Mesenchymal stem cell (in vitro differentiated cells and primary cell): ENCODE results near the gene SLC6A18.

ENCODE experiments used
- DNase-seq: peaks from one replicate; pipeline ENCODE4 v3.0.0-alpha.2; 2013
- H2AFZ ChIP-seq: one replicate; pipeline ENCODE4 v1.6.1; 2013; ENCODE audit warnings: low read depth, mild to moderate bottlenecking, control low read depth, inconsistent platforms, low read length, moderate library complexity
- H2AK5ac ChIP-seq: 2 replicates; pipeline ENCODE4 v1.6.1; 2013; ENCODE audit warnings: low read length, moderate library complexity, mild to moderate bottlenecking, inconsistent platforms; ENCODE audit not compliant: severe bottlenecking
- H2BK120ac ChIP-seq: one replicate; pipeline ENCODE4 v1.6.1; 2013; ENCODE audit warnings: low read depth, mild to moderate bottlenecking, inconsistent platforms, low read length, moderate library complexity
- H2BK12ac ChIP-seq, 2 experiments: one replicate each; pipeline ENCODE4 v1.6.1; 2013; ENCODE audit warnings: inconsistent platforms in 2 of 2, low read length in 2 of 2, mild to moderate bottlenecking in 2 of 2, moderate library complexity in 2 of 2, control low read depth in 1 of 2
- H2BK15ac ChIP-seq: one replicate; pipeline ENCODE4 v1.6.1; 2013; ENCODE audit warnings: mild to moderate bottlenecking, low read depth, inconsistent platforms; ENCODE audit not compliant: poor library complexity, severe bottlenecking
- H2BK5ac ChIP-seq: 2 replicates; pipeline ENCODE4 v1.6.1; 2013; ENCODE audit warnings: low read depth, mild to moderate bottlenecking, low read length, control low read depth, inconsistent platforms; ENCODE audit not compliant: poor library complexity, severe bottlenecking
- H3K14ac ChIP-seq, 2 experiments: one replicate each; pipeline ENCODE4 v1.6.1; 2013; ENCODE audit warnings: inconsistent platforms in 2 of 2, low read length in 2 of 2, control low read depth in 1 of 2, mild to moderate bottlenecking in 1 of 2, moderate library complexity in 1 of 2
- H3K18ac ChIP-seq, 2 experiments: one replicate each; pipeline ENCODE4 v1.6.1; 2013; ENCODE audit warnings: inconsistent platforms in 2 of 2, low read length in 2 of 2, control low read depth in 1 of 2, low read depth in 1 of 2, mild to moderate bottlenecking in 1 of 2
- H3K23ac ChIP-seq, 2 experiments: one replicate each; pipeline ENCODE4 v1.6.1; 2013; ENCODE audit warnings: inconsistent platforms in 2 of 2, low read length in 2 of 2, mild to moderate bottlenecking in 2 of 2, moderate library complexity in 2 of 2, control low read depth in 1 of 2
- H3K27ac ChIP-seq: 2 replicates; pipeline ENCODE4 v1.5.1; 2013; ENCODE audit warnings: mild to moderate bottlenecking, moderate library complexity, low read length, control low read depth, inconsistent platforms; ENCODE audit not compliant: poor library complexity, severe bottlenecking
- H3K27me3 ChIP-seq, 2 experiments: 2 replicates each; pipeline versions ENCODE4 v1.6.1 to v1.7.0; 2013; ENCODE audit warnings: low read length in 2 of 2, mild to moderate bottlenecking in 2 of 2, moderate library complexity in 2 of 2, control low read depth in 1 of 2, inconsistent platforms in 1 of 2; ENCODE audit not compliant: control insufficient read depth in 1 of 2, insufficient read depth in 1 of 2
- H3K36me3 ChIP-seq, 2 experiments: 2 replicates each; pipeline versions ENCODE4 v1.6.1 to v1.7.0; 2013; ENCODE audit warnings: low read length in 2 of 2, control low read depth in 1 of 2, inconsistent platforms in 1 of 2, low read depth in 1 of 2, mild to moderate bottlenecking in 1 of 2; ENCODE audit not compliant: insufficient read depth in 2 of 2, control insufficient read depth in 1 of 2
- H3K4ac ChIP-seq, 2 experiments: one replicate each; pipeline ENCODE4 v1.6.1; 2013; ENCODE audit warnings: inconsistent platforms in 2 of 2, low read length in 2 of 2, mild to moderate bottlenecking in 2 of 2, moderate library complexity in 2 of 2, control low read depth in 1 of 2, low read depth in 1 of 2
- H3K4me1 ChIP-seq: 2 replicates; pipeline ENCODE4 v1.6.1; 2013; ENCODE audit warnings: low read depth, low read length, control low read depth; ENCODE audit not compliant: control insufficient read depth, insufficient read depth
- H3K4me2 ChIP-seq: 2 replicates; pipeline ENCODE4 v1.6.1; 2013; ENCODE audit warnings: low read length, mild to moderate bottlenecking, inconsistent platforms; ENCODE audit not compliant: poor library complexity, severe bottlenecking
- H3K4me3 ChIP-seq, 2 experiments: 2 replicates each; pipeline versions ENCODE4 v1.5.1 to v1.7.0; 2013; ENCODE audit warnings: low read length in 2 of 2, mild to moderate bottlenecking in 2 of 2, control low read depth in 1 of 2, low read depth in 1 of 2; ENCODE audit not compliant: insufficient read depth in 1 of 2
- H3K79me1 ChIP-seq: replicated peaks from 2 replicates; pipeline ENCODE4 v1.6.1; 2013; ENCODE audit warnings: mild to moderate bottlenecking, control low read depth, low read length, inconsistent platforms; ENCODE audit not compliant: poor library complexity, severe bottlenecking
- H3K9ac ChIP-seq: 2 replicates; pipeline ENCODE4 v1.7.0; 2013; ENCODE audit warnings: mild to moderate bottlenecking, low read length, moderate library complexity
- H3K9me3 ChIP-seq: 2 replicates; pipeline ENCODE4 v1.7.0; 2013; ENCODE audit warnings: mild to moderate bottlenecking, low read length; ENCODE audit not compliant: control insufficient read depth
- H4K8ac ChIP-seq: one replicate; pipeline ENCODE4 v1.6.1; 2013; ENCODE audit warnings: inconsistent platforms, mild to moderate bottlenecking, low read length, moderate library complexity
- H4K91ac ChIP-seq: one replicate; pipeline ENCODE4 v1.6.1; 2013; ENCODE audit warnings: mild to moderate bottlenecking, low read length, inconsistent platforms
- WGBS: methylation state at CpG from one replicate; pipeline ENCODE4 v1.1.7; 2013; ENCODE audit warnings: mixed read lengths; 5-methylcytosine and 5-hydroxymethylcytosine counted together

Gene SLC6A18

DNA sequence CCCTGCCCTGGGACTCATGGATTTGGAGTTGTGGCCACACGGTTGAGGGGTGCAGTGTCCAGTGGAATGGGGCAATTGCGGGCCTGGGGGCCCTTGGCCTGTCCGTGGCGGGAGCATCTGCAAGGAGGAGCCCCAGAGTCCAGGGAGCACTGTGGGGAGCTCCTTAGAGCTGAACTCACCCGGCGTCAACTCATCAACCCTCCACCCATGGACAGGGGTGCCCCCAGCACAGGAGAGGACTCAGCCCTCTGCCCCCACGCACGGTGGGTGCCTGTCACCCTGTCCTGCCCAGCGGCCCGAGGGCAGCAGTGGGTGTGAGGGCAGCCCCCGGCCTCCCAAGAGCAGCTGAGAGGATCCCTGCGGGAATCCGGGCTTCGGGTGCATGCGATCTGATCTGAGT is 550 bp upstream of the SLC6A18 start:
- no peak overlapping the region for H4K91ac ChIP-seq
- no peaks in the 10 kb centered on the region for H3K36me3 ChIP-seq
- H3K79me1 ChIP-seq = no peaks in the 10 kb centered on the region
- no peak overlapping the region for H2BK120ac ChIP-seq
- H3K27me3 ChIP-seq = peaks cover 0 to 57% of the 10 kb centered on the region in 2 experiments
- no peak overlapping the region for H3K4me3 ChIP-seq
- WGBS = 90% methylated on average over 9 of the region's 15 CpGs
- H2AK5ac ChIP-seq = no peak overlapping the region
- no peak overlapping the region for H2BK15ac ChIP-seq
- no peak overlapping the region for H2BK12ac ChIP-seq
- H2BK5ac ChIP-seq = no peak overlapping the region
- H3K18ac ChIP-seq = no peak overlapping the region
- DNase-seq = no peak
- no peaks in the 10 kb centered on the region for H3K4me1 ChIP-seq
- H3K23ac ChIP-seq = no peak overlapping the region
- H3K9ac ChIP-seq = no peak overlapping the region
- H3K14ac ChIP-seq = no peak overlapping the region
- no peak overlapping the region for H2AFZ ChIP-seq
- no peak overlapping the region for H3K4me2 ChIP-seq
- H3K4ac ChIP-seq = no peak overlapping the region
- H3K27ac ChIP-seq = no peak overlapping the region
- no peaks in the 10 kb centered on the region for H3K9me3 ChIP-seq
- no peak overlapping the region for H4K8ac ChIP-seq

DNA sequence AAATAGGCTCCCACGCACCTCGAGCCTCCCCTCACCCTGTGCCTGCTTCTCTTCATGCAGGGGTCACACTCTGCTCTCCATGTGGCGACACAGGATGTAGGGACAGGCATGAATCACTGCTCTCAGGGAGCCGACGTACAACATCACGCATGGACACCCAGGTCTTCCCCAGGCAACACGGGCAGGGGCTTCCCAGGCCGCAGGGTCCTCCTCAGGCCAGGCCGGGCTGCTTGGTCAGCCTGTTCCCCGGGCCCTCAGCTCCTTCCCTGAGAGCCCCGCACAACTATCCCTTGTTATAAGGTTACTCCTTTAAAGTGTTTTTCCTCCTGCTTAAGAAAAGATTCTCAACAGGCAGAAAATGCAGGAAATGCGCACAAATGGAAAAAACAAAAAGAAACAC is 1.1 kb downstream of the SLC6A18 start:
- H4K91ac ChIP-seq = no peak overlapping the region
- DNase-seq = no peak
- H2BK5ac ChIP-seq = no peak overlapping the region
- no peak overlapping the region for H2BK120ac ChIP-seq
- no peak overlapping the region for H2BK15ac ChIP-seq
- H3K9me3 ChIP-seq = no peaks in the 10 kb centered on the region
- no peak overlapping the region for H2AK5ac ChIP-seq
- no peak overlapping the region for H3K4me2 ChIP-seq
- H2BK12ac ChIP-seq = no peak overlapping the region
- no peaks in the 10 kb centered on the region for H3K79me1 ChIP-seq
- no peak overlapping the region for H3K18ac ChIP-seq
- no peaks in the 10 kb centered on the region for H3K36me3 ChIP-seq
- H3K27ac ChIP-seq = no peak overlapping the region
- no peak overlapping the region for H2AFZ ChIP-seq
- no peaks in the 10 kb centered on the region for H3K4me1 ChIP-seq
- H3K23ac ChIP-seq = no peak overlapping the region
- peaks cover 0 to 59% of the 10 kb centered on the region in 2 experiments for H3K27me3 ChIP-seq
- H3K4me3 ChIP-seq = no peak overlapping the region
- WGBS = 75% methylated on average over 10 of the region's 12 CpGs
- no peak overlapping the region for H3K9ac ChIP-seq
- H4K8ac ChIP-seq = no peak overlapping the region
- H3K14ac ChIP-seq = no peak overlapping the region
- no peak overlapping the region for H3K4ac ChIP-seq

DNA sequence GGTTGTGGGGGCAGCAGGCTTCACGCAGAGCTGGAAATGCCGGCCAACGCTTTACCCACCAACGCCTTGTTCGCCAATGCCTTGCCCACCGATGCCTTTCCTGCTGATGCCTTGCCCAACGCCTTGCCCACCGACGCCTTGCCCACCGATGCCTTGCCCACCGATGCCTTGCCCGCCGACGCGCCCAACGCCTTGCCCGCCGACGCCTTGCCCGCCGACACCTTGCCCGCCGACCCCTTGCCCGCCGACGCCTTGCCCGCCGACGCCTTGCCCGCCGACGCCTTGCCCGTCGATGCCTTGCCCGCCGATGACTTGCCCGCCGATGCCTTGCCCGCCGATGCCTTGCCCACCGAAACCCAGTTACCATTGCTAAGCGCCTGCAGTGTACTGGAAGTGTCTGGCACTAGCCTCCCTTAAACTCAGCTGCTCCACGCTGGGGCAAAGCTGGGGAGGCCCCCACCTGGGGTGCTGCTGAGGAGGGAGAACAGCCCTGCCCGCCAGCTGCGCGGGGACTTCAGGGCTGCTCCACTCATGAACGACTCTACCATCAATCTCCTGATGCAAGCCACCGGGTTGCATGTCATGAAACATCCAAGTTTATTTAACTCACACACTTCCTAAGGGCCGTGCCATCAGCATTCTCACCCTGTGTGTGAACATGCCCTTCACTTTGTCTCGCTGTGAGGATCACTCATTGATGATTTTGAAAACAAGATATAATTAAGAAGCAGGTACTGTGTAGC is 1.8 kb downstream of the SLC6A18 start:
- no peaks in the 10 kb centered on the region for H3K9me3 ChIP-seq
- H3K4me1 ChIP-seq = no peaks in the 10 kb centered on the region
- H3K18ac ChIP-seq = no peak overlapping the region
- H4K8ac ChIP-seq = no peak overlapping the region
- H3K27me3 ChIP-seq = peaks cover 0 to 59% of the 10 kb centered on the region in 2 experiments
- H2BK15ac ChIP-seq = no peak overlapping the region
- H3K4me2 ChIP-seq = no peak overlapping the region
- no peak overlapping the region for H3K27ac ChIP-seq
- 88% methylated on average over 49 of the region's 50 CpGs for WGBS
- H2BK120ac ChIP-seq = no peak overlapping the region
- H2BK12ac ChIP-seq = no peak overlapping the region
- no peak overlapping the region for H3K14ac ChIP-seq
- H3K23ac ChIP-seq = no peak overlapping the region
- H2BK5ac ChIP-seq = no peak overlapping the region
- DNase-seq = no peak
- H3K36me3 ChIP-seq = no peaks in the 10 kb centered on the region
- no peak overlapping the region for H2AK5ac ChIP-seq
- H3K9ac ChIP-seq = no peak overlapping the region
- no peaks in the 10 kb centered on the region for H3K79me1 ChIP-seq
- H3K4ac ChIP-seq = no peak overlapping the region
- no peak overlapping the region for H3K4me3 ChIP-seq
- no peak overlapping the region for H4K91ac ChIP-seq
- H2AFZ ChIP-seq = no peak overlapping the region

DNA sequence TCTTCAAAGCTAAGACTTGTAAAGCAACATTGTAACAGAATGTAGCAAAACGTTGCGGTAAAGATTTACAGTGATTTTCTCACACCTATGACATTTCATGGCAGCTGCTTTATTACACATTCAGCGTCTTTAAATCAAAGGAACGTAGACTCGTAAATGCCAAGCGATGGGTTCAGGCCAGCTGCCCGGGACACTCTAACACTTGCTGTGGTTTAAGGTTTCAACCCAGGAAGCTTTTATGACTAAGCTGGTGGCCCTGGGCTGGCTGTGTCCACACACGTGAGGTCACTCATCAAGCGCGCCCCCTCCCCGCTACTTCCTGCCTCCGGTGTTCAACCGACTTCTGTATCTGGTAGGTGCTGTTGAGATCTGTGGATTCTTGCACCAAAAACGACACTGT is 2.5 kb downstream of the SLC6A18 start:
- Histone ChIP-seq H3K27ac (no peak overlapping the region), H2BK120ac (no peak overlapping the region), H3K4me2 (no peak overlapping the region), H2AK5ac (no peak overlapping the region), H2BK12ac (no peak overlapping the region), H3K4me3 (no peak overlapping the region), H2BK5ac (no peak overlapping the region), H3K14ac (no peak overlapping the region), H3K36me3 (no peaks in the 10 kb centered on the region), H4K91ac (no peak overlapping the region), H3K18ac (no peak overlapping the region), H3K27me3 (peaks cover 0 to 59% of the 10 kb centered on the region in 2 experiments), H4K8ac (no peak overlapping the region), H3K9ac (no peak overlapping the region), H3K9me3 (no peaks in the 10 kb centered on the region), H2BK15ac (no peak overlapping the region), H3K23ac (no peak overlapping the region), H2AFZ (no peak overlapping the region), H3K4me1 (no peaks in the 10 kb centered on the region), H3K4ac (no peak overlapping the region), H3K79me1 (no peaks in the 10 kb centered on the region)
- DNase-seq = no peak
- WGBS = 66% methylated on average over 14 of the region's 14 CpGs
